ENCODE measurements around the gene ENTPD3.
A peak's percentile ranks its signal among the peaks of the same experiment; 100 is the strongest.

- TF ChIP-seq CTCF (IDR thresholded peaks at IDR 0.05; ENCODE audit: control extremely low read depth in 1 of 3, insufficient read depth in 1 of 3, low read depth in 1 of 3, low read length in 3 of 3) (peak in 1 of 3 experiments; percentile 4; a peak in 2 of 4 replicates), SUZ12 (IDR thresholded peaks at IDR 0.05; ENCODE audit: low read length) (no peak), GABPA (IDR thresholded peaks at IDR 0.05; ENCODE audit: borderline replicate concordance, insufficient read depth, low read length) (no peak), POLR2A (IDR thresholded peaks at IDR 0.05; ENCODE audit: control extremely low read depth in 1 of 2, low read depth in 2 of 2, low read length in 2 of 2) (peak; percentile 80 to 86), POLR2AphosphoS5 (IDR thresholded peaks at IDR 0.05; ENCODE audit: low read depth, low read length) (peak; percentile 55; the same call in 1 of the 2 replicates), EZH2 (IDR thresholded peaks at IDR 0.05; ENCODE audit: low read depth, low read length, severe bottlenecking) (no peak), SIRT6 (IDR thresholded peaks at IDR 0.05; ENCODE audit: low read length) (no peak), EGR1 (IDR thresholded peaks at IDR 0.05; ENCODE audit: borderline replicate concordance, low read depth, low read length) (no peak), NRF1 (IDR thresholded peaks at IDR 0.05; ENCODE audit: low read depth, low read length) (no peak), BACH1 (IDR thresholded peaks at IDR 0.05; ENCODE audit: low read length) (no peak), TCF12 (IDR thresholded peaks at IDR 0.05; ENCODE audit: low read depth, low read length) (no peak), EP300 (IDR thresholded peaks at IDR 0.05; ENCODE audit: borderline replicate concordance in 1 of 2, low read depth in 2 of 2, low read length in 2 of 2) (no peak), RFX5 (IDR thresholded peaks at IDR 0.05; ENCODE audit: borderline replicate concordance, low read depth, low read length) (no peak), ATF2 (IDR thresholded peaks at IDR 0.05; ENCODE audit: low read length) (peak; percentile 97)
Observed at GRCh38 chr3:40452876-40453730, 66.1 kb downstream of the ENTPD3 start.
